Activated naive CD4-positive, alpha-beta T cell treated with anti-CD3 and anti-CD28 coated beads for 36 hours (primary cell): ENCODE measurements around the gene DNAJA1. TPM values are rescaled to one million over a fixed set of nuclear protein-coding genes. Genes with fewer than 3 reads are reported as not detected.

Experiments used
- CTCF ChIA-PET: fragments of 350-600 bp; sonication (Branson Sonifier 250); formaldehyde crosslinking; loops from one replicate; lab custom pipeline; 2021; ENCODE audit warnings: antibody characterized with exemption; lab: Charles Lee
- DNase-seq: peaks from one replicate; pipeline ENCODE4 v3.0.0-alpha.2; 2020
- H3K27ac Mint-ChIP-seq: one replicate; pipeline ENCODE4 v1.8.0; 2021; ENCODE audit warnings: mild to moderate bottlenecking, mixed read lengths
- H3K27me3 Mint-ChIP-seq: one replicate; pipeline ENCODE4 v1.8.0; 2021; ENCODE audit warnings: low read depth, mixed read lengths
- H3K36me3 Mint-ChIP-seq: one replicate; pipeline ENCODE4 v1.8.0; 2021; ENCODE audit warnings: low read depth, mixed read lengths
- H3K4me1 Mint-ChIP-seq: one replicate; pipeline ENCODE4 v1.8.0; 2021; ENCODE audit warnings: low read depth, mixed read lengths
- H3K4me3 Mint-ChIP-seq: one replicate; pipeline ENCODE4 v1.8.0; 2021; ENCODE audit warnings: mild to moderate bottlenecking, moderate library complexity, mixed read lengths
- H3K9me3 Mint-ChIP-seq: one replicate; pipeline ENCODE4 v1.8.0; 2021; ENCODE audit warnings: mixed read lengths
- intact Hi-C: fragments of 100-400 bp; cut with micrococcal nuclease; formaldehyde crosslinking; loops from one replicate; pipeline ENCODE4 v1.15.1; 2023
- total RNA-seq, 2 experiments: library from RNA; stranded (reverse); gene quantifications; one replicate each; pipeline ENCODE4 v1.2.3, GENCODE V29; 2021

The DNAJA1 gene
- total RNA-seq, 2 experiments from 2014 or later, result 110 to 120 TPM

DNA sequence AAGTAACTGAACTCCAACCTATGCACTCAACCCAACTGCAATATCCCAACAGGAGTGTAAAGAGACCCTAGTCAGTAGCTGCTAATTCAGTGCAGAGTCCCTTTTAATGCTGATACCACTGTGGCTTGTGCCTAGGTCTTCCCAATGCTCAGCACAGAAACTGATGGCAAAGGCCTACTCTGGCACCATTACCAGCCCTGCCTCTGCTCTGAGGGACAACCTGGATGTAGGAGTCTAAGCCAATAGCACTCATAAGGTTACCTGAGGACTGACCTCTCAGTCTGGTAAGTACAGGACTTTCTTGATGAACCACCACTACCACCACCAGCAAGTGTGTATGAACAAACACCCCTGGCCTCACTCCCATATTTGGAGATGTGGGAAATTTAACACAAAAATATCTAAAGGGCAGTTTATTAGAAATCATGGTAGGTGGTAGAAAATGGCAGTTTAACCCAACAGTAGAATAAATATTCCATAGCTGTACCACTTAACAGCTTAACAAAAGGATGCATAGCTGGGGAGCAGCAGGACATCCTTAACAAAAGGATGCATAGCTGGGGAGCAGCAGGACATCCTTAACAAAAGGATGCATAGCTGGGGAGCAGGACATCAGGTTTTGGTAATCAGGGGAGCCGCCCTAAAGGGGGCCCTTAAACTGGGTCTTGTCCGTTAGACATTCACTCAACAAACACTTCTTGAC, 11.0 kb upstream of the DNAJA1 start:
- Mint-ChIP-seq H3K27me3 (no peaks in the 10 kb centered on the region), H3K4me3 (no peak overlapping the region), H3K4me1 (no peaks in the 10 kb centered on the region), H3K36me3 (peaks cover 7% of the 10 kb centered on the region), H3K9me3 (no peaks in the 10 kb centered on the region), H3K27ac (no peak overlapping the region)
- no peak for DNase-seq
- CTCF ChIA-PET, result no interaction called here
- intact Hi-C loops, result loop anchor here (1.0 kb wide), 1 partner anchor 13 kb away; the partner anchor contains the start of gene APTX

GRCh38 chr9:33014665-33015014, 10.4 kb upstream of the DNAJA1 start:
- H3K27ac Mint-ChIP-seq, result no peak overlapping the region
- H3K4me3 Mint-ChIP-seq, result no peak overlapping the region
- intact Hi-C loops, result no loop called here
- peaks cover 8% of the 10 kb centered on the region for H3K36me3 Mint-ChIP-seq
- H3K27me3 Mint-ChIP-seq, result no peaks in the 10 kb centered on the region
- CTCF ChIA-PET, result no interaction called here
- DNase-seq, result no peak
- no peaks in the 10 kb centered on the region for H3K4me1 Mint-ChIP-seq
- no peaks in the 10 kb centered on the region for H3K9me3 Mint-ChIP-seq

GRCh38 chr9:33017283-33018041, 7.6 kb upstream of the DNAJA1 start:
- Mint-ChIP-seq H3K9me3 (no peaks in the 10 kb centered on the region), H3K27me3 (no peaks in the 10 kb centered on the region), H3K27ac (no peak overlapping the region), H3K36me3 (peaks cover 16% of the 10 kb centered on the region), H3K4me1 (peaks cover 17% of the 10 kb centered on the region), H3K4me3 (no peak overlapping the region)
- intact Hi-C loops, result no loop called here
- CTCF ChIA-PET, result no interaction called here
- DNase-seq, result no peak

DNA sequence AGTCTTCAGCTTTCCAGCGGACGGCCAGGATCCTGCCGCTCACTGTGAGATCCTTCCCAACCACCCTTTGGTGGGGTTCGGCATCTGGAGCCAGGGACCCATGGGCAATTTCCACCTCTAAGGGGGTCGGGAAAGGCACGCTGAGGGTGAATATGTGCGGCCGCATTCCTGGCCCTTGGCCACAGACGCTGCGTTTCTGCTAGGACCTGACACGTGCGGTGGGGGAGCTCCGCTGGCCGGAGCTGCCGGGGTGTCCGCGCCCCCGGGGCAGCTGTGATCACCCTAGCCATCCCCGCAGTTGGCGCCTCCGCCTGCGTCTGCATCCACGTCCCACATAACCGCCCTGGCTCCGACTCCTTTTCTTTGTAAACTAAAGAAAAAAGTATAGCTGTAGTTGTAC, 5.3 kb upstream of the DNAJA1 start:
- no peak for DNase-seq
- Mint-ChIP-seq H3K36me3 (peaks cover 29% of the 10 kb centered on the region), H3K27ac (no peak overlapping the region), H3K27me3 (no peaks in the 10 kb centered on the region), H3K4me1 (peaks cover 35% of the 10 kb centered on the region), H3K9me3 (no peaks in the 10 kb centered on the region), H3K4me3 (no peak overlapping the region)
- intact Hi-C loops, result no loop called here
- CTCF ChIA-PET, result interaction anchor here (0.5 to 1.1 kb wide), 2 partner anchors 9 to 21 kb away, joined by 3 to 5 read pairs; no protein-coding TSS in a partner anchor

- Mint-ChIP-seq H3K27me3 (no peaks in the 10 kb centered on the region), H3K27ac (no peak overlapping the region), H3K9me3 (no peaks in the 10 kb centered on the region), H3K36me3 (peaks cover 42% of the 10 kb centered on the region), H3K4me3 (no peak overlapping the region), H3K4me1 (peaks cover 49% of the 10 kb centered on the region)
- no peak for DNase-seq
- intact Hi-C loops, result no loop called here
- CTCF ChIA-PET, result interaction anchor here (1.4 kb wide), 1 partner anchor 13 kb away, joined by 3 read pairs; no protein-coding TSS in a partner anchor
Observed at GRCh38 chr9:33022303-33022702, 2.8 kb upstream of the DNAJA1 start.

- peak overlapping the region; percentile 36 for H3K4me3 Mint-ChIP-seq
- no peaks in the 10 kb centered on the region for H3K9me3 Mint-ChIP-seq
- no peaks in the 10 kb centered on the region for H3K27me3 Mint-ChIP-seq
- H3K4me1 Mint-ChIP-seq, result peaks cover 54% of the 10 kb centered on the region
- peak overlapping the region; percentile 63 for H3K27ac Mint-ChIP-seq
- CTCF ChIA-PET, result interaction anchor here (1.4 kb wide), 1 partner anchor 12 kb away, joined by 3 read pairs; no protein-coding TSS in a partner anchor
- H3K36me3 Mint-ChIP-seq, result peaks cover 42% of the 10 kb centered on the region
- intact Hi-C loops, result no loop called here
- DNase-seq, result no peak
Observed at GRCh38 chr9:33022755-33023154, 2.3 kb upstream of the DNAJA1 start.

DNA sequence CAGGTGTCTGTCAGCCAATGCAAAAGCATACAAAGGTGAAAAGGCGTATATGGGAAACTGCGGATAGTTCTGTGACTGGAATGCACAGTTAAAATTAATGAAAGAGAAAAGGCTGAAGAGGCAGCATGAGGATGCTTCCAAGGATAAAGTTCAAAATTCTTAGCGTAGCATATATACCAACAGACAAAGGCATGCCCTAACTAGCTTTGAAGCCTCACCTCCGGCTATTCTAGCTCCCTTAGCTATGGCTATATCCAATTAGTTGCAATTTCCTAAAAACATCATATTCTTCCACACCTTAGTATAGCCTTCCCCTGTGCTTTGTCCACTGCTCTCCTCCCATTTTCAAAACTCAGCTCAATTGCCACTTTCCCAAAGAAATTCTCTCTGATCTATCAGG, 1.4 kb upstream of the DNAJA1 start:
- no peaks in the 10 kb centered on the region for H3K27me3 Mint-ChIP-seq
- intact Hi-C loops, result loop anchor here (2.0 kb wide), 2 partner anchors 135 to 423 kb away; partner anchors contain the start of gene AQP3
- peaks cover 62% of the 10 kb centered on the region for H3K4me1 Mint-ChIP-seq
- peak overlapping the region; percentile 94 for H3K27ac Mint-ChIP-seq
- peaks cover 48% of the 10 kb centered on the region for H3K36me3 Mint-ChIP-seq
- no peak for DNase-seq
- H3K4me3 Mint-ChIP-seq, result peak overlapping the region; percentile 95
- CTCF ChIA-PET, result no interaction called here
- no peaks in the 10 kb centered on the region for H3K9me3 Mint-ChIP-seq

DNA sequence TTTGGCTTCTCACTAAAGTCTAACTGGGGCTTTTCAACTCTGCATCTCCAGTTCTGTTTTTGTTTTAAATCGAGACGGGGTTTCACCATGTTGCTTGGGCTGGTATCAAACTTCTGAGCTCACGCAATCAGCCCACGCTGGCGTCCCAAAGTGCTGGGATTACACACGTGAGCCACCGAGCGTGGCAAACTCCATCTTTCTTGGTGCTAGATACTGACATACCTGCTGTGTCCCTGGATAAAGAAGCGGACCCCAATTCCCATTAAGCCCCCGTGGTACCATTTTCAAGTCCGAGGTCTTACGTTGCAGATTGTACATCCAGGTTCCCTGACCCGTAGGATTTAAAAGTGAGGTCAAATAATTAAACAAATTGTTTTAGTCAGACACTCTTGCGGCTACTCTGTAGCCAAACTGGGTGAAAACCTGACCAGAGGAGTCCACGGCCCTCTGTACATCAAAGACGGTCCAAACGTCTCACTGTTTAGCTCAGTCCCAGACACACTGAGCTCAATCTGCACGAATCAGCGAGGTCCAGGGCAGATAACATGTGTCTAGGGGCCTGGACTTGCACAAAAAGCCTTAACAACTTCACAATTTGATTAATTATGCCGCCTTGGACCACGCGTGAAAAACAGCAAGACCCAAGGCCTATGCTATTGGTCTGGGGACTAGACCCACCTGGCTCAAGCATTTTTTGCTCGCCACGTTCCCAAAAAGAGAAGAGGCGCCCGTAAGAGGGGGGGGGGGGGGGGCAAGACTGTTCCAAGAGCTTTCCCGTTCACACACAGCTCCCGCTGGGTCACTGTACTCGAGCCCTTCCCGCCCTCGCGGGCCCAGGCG, 727 bp upstream of the DNAJA1 start:
- no peaks in the 10 kb centered on the region for H3K27me3 Mint-ChIP-seq
- H3K27ac Mint-ChIP-seq, result peak overlapping the region; percentile 94
- peak; percentile 22 for DNase-seq
- CTCF ChIA-PET, result no interaction called here
- no peaks in the 10 kb centered on the region for H3K9me3 Mint-ChIP-seq
- peaks cover 53% of the 10 kb centered on the region for H3K36me3 Mint-ChIP-seq
- H3K4me3 Mint-ChIP-seq, result peak overlapping the region; percentile 95
- peaks cover 69% of the 10 kb centered on the region for H3K4me1 Mint-ChIP-seq
- intact Hi-C loops, result loop anchor here (2.0 kb wide), 2 partner anchors 134 to 422 kb away; partner anchors contain the start of gene AQP3

- peaks cover 53% of the 10 kb centered on the region for H3K36me3 Mint-ChIP-seq
- peak; percentile 86 for DNase-seq
- intact Hi-C loops, result loop anchor here (1.0 to 2.0 kb wide), 14 partner anchors 19 to 641 kb away; partner anchors contain the start of genes ACO1, APTX, AQP3 and B4GALT1
- no peaks in the 10 kb centered on the region for H3K9me3 Mint-ChIP-seq
- no peaks in the 10 kb centered on the region for H3K27me3 Mint-ChIP-seq
- CTCF ChIA-PET, result interaction anchor here (0.6 kb wide), 1 partner anchor 130 kb away, joined by 3 read pairs; no protein-coding TSS in a partner anchor
- H3K4me3 Mint-ChIP-seq, result peak overlapping the region; percentile 95
- H3K27ac Mint-ChIP-seq, result peak overlapping the region; percentile 94
- H3K4me1 Mint-ChIP-seq, result peaks cover 72% of the 10 kb centered on the region
Observed at GRCh38 chr9:33025572-33026342, 684 bp downstream of the DNAJA1 start.

DNA sequence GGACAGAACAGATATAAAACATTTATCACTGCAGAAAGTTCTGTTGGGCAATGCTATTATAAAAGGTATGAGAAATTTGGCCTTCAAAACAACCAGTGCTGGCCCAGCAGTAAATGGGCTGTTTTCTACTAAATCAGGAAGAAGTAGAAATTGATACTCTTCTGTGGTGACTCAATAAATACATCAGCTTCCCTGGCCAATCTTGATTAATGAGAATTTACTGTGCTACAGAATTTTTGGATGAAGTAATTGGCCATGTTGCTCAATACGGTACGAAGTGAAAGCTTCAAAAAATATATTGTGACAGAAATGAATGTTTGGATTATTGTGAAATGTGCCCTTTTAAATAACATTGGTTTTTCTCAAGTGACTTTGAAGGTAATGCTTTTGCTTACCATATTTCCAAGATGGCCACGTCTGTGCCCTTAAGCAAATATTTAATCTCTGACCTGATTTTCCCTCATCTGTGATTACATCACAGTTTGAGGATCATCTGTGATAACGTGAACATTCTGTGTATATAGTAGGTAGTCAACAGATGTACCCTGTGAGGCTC, 4.2 kb downstream of the DNAJA1 start:
- H3K36me3 Mint-ChIP-seq, result peaks cover 58% of the 10 kb centered on the region
- H3K27ac Mint-ChIP-seq, result peak overlapping the region; percentile 80
- H3K27me3 Mint-ChIP-seq, result no peaks in the 10 kb centered on the region
- H3K4me1 Mint-ChIP-seq, result peaks cover 72% of the 10 kb centered on the region
- intact Hi-C loops, result no loop called here
- CTCF ChIA-PET, result no interaction called here
- H3K9me3 Mint-ChIP-seq, result no peaks in the 10 kb centered on the region
- DNase-seq, result no peak
- peak overlapping the region; percentile 2 for H3K4me3 Mint-ChIP-seq

- Mint-ChIP-seq H3K27ac (no peak overlapping the region), H3K4me1 (peaks cover 72% of the 10 kb centered on the region), H3K27me3 (no peaks in the 10 kb centered on the region), H3K9me3 (no peaks in the 10 kb centered on the region), H3K4me3 (no peak overlapping the region), H3K36me3 (peaks cover 65% of the 10 kb centered on the region)
- CTCF ChIA-PET, result no interaction called here
- no peak for DNase-seq
- intact Hi-C loops, result no loop called here
Observed at GRCh38 chr9:33030285-33030684, 5.2 kb downstream of the DNAJA1 start.
